ENCODE data around the gene TAS2R50. TPM values are rescaled to one million over a fixed set of nuclear protein-coding genes. Genes with fewer than 3 reads are reported as not detected.

TAS2R50 gene
- total and polyA plus RNA-seq, 2 donors (not counting 1 experiment from before 2014, with no cell fraction given), result 2.3 TPM; not detected in 1

DNA sequence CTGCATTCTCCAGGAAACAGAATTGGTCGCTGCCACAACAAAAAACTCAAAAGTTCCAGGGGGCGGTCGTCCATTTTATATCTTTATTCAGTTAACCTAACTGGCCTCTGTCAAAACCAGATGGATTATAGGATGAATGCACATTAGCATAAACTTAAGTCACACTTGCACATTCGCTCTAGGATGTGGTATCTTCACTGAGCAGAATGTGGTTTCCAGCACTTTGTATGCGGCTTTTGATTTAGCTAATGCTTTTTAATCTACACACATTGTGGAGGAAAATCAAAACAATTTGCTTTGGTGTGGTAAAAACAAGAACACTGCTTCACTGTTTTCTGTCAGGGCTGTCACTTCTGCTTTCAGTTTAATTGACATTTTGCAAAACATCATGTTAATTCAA, 4.5 kb downstream of the TAS2R50 start:
- no peak overlapping the region for H3K9ac ChIP-seq (ENCODE audit: insufficient read depth, low read length)
- H2AFZ ChIP-seq (ENCODE audit: low read length), result no peak overlapping the region
- no peaks in the 10 kb centered on the region for H3K27me3 ChIP-seq (ENCODE audit: control insufficient read depth, insufficient read depth, low read length)
- TF ChIP-seq, protein P1, sequence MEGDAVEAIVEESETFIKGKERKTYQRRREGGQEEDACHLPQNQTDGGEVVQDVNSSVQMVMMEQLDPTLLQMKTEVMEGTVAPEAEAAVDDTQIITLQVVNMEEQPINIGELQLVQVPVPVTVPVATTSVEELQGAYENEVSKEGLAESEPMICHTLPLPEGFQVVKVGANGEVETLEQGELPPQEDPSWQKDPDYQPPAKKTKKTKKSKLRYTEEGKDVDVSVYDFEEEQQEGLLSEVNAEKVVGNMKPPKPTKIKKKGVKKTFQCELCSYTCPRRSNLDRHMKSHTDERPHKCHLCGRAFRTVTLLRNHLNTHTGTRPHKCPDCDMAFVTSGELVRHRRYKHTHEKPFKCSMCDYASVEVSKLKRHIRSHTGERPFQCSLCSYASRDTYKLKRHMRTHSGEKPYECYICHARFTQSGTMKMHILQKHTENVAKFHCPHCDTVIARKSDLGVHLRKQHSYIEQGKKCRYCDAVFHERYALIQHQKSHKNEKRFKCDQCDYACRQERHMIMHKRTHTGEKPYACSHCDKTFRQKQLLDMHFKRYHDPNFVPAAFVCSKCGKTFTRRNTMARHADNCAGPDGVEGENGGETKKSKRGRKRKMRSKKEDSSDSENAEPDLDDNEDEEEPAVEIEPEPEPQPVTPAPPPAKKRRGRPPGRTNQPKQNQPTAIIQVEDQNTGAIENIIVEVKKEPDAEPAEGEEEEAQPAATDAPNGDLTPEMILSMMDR (conservative IDR thresholded peaks at IDR 0.05 in 1 of 2, IDR thresholded peaks at IDR 0.05 in 1 of 2; ENCODE audit: low read depth in 1 of 2, low read length in 2 of 2), result no peak
- no peak for TF ChIP-seq EZH2 (IDR thresholded peaks at IDR 0.05; ENCODE audit: low read length, missing control alignments)
- H3K9me3 ChIP-seq (ENCODE audit: control insufficient read depth, insufficient read depth, low read depth, low read length), result no peaks in the 10 kb centered on the region
- no peak for DNase-seq (ENCODE audit: low read depth in 2 of 2)
- H3K4me2 ChIP-seq (ENCODE audit: extremely low read depth, insufficient read depth, low read length), result no peak overlapping the region
- H3K79me2 ChIP-seq (ENCODE audit: control insufficient read depth, insufficient read depth, low read length), result no peaks in the 10 kb centered on the region
- H3K27ac ChIP-seq (ENCODE audit: insufficient read depth, low read length), result no peak overlapping the region
- no peaks in the 10 kb centered on the region for H4K20me1 ChIP-seq (ENCODE audit: control insufficient read depth, extremely low read depth, insufficient read depth, low read length)
- H3K4me3 ChIP-seq (replicated peaks in 1 of 4; ENCODE audit: control extremely low read depth in 1 of 4, insufficient read depth in 1 of 4, low read depth in 3 of 4, low read length in 4 of 4), result no peak overlapping the region
- H3K36me3 ChIP-seq (ENCODE audit: control insufficient read depth, insufficient read depth, low read length), result no peaks in the 10 kb centered on the region
- H3K4me1 ChIP-seq (ENCODE audit: control insufficient read depth, extremely low read depth, insufficient read depth, low read length), result no peaks in the 10 kb centered on the region

DNA sequence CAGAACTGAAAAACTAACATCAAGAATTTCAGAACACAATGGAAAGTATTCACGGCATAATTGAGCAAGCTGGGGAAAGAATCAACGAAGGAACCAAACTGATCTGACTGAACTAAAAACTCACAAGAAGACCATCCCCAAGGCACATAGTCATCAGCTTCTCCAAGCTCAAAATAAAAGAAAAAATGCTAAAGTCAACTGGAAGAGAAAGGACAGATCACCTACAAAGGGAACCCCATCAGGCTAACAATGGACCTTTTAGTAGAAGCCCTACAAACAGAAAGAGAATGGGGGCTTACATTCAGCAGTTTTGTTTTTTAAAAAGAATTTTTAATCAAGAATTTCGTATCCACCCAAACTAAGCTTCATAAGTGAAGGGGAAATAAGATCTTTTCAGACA, 11.7 kb downstream of the TAS2R50 start:
- TF ChIP-seq EZH2 (IDR thresholded peaks at IDR 0.05; ENCODE audit: low read length, missing control alignments), result no peak
- TF ChIP-seq, protein P1 (conservative IDR thresholded peaks at IDR 0.05 in 1 of 2, IDR thresholded peaks at IDR 0.05 in 1 of 2; ENCODE audit: low read depth in 1 of 2, low read length in 2 of 2), result no peak
- Histone ChIP-seq H3K36me3 (ENCODE audit: control insufficient read depth, insufficient read depth, low read length) (no peaks in the 10 kb centered on the region), H2AFZ (ENCODE audit: low read length) (no peak overlapping the region), H3K4me2 (ENCODE audit: extremely low read depth, insufficient read depth, low read length) (no peak overlapping the region), H3K4me1 (ENCODE audit: control insufficient read depth, extremely low read depth, insufficient read depth, low read length) (no peaks in the 10 kb centered on the region), H3K4me3 (replicated peaks in 1 of 4; ENCODE audit: control extremely low read depth in 1 of 4, insufficient read depth in 1 of 4, low read depth in 3 of 4, low read length in 4 of 4) (no peak overlapping the region), H3K79me2 (ENCODE audit: control insufficient read depth, insufficient read depth, low read length) (no peaks in the 10 kb centered on the region), H3K27ac (ENCODE audit: insufficient read depth, low read length) (no peak overlapping the region), H3K27me3 (ENCODE audit: control insufficient read depth, insufficient read depth, low read length) (no peaks in the 10 kb centered on the region), H3K9ac (ENCODE audit: insufficient read depth, low read length) (no peak overlapping the region), H4K20me1 (ENCODE audit: control insufficient read depth, extremely low read depth, insufficient read depth, low read length) (no peaks in the 10 kb centered on the region), H3K9me3 (ENCODE audit: control insufficient read depth, insufficient read depth, low read depth, low read length) (no peaks in the 10 kb centered on the region)
- DNase-seq (ENCODE audit: low read depth in 2 of 2), result no peak

DNA sequence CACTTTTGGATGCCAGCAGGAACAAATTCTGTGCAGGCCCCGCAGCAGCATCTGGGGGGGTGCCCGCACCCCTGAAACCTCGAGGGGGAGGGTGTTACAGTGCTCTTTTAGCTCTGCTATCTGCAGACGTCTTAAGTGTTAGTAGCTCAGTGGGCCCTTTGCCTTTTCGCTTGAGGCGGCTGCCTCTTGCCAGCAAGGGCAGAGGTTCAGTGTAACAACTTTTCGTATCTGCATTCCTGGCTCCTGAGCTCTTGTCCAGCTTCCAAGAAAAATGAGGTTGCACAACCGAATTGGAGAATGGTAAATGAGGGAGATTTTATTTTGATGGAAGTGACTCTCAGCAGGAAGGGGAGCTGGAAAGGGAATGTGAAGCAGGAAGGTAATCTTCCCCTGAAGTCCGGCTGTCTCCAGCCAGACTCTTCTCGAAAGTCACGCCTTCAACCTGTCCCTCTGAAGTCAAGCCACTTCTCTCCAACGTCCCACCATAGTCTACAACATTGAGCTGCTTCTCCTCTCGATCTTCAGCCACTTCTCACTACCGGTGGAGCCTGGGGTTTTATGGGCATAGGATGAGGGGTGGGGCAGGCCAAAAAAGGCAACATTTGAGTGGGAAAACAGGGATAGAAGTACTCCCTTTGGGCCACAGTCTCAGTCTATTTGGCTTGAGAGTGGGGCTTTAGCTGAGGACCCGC, 17.8 kb downstream of the TAS2R50 start:
- Histone ChIP-seq H3K27ac (ENCODE audit: insufficient read depth, low read length) (no peak overlapping the region), H3K36me3 (ENCODE audit: control insufficient read depth, insufficient read depth, low read length) (no peaks in the 10 kb centered on the region), H2AFZ (ENCODE audit: low read length) (no peak overlapping the region), H3K27me3 (ENCODE audit: control insufficient read depth, insufficient read depth, low read length) (no peaks in the 10 kb centered on the region), H3K9ac (ENCODE audit: insufficient read depth, low read length) (no peak overlapping the region), H4K20me1 (ENCODE audit: control insufficient read depth, extremely low read depth, insufficient read depth, low read length) (no peaks in the 10 kb centered on the region), H3K79me2 (ENCODE audit: control insufficient read depth, insufficient read depth, low read length) (no peaks in the 10 kb centered on the region), H3K4me2 (ENCODE audit: extremely low read depth, insufficient read depth, low read length) (peak overlapping the region; percentile 15), H3K4me3 (replicated peaks in 1 of 4; ENCODE audit: control extremely low read depth in 1 of 4, insufficient read depth in 1 of 4, low read depth in 3 of 4, low read length in 4 of 4) (no peak overlapping the region), H3K4me1 (ENCODE audit: control insufficient read depth, extremely low read depth, insufficient read depth, low read length) (peaks cover 2% of the 10 kb centered on the region), H3K9me3 (ENCODE audit: control insufficient read depth, insufficient read depth, low read depth, low read length) (no peaks in the 10 kb centered on the region)
- DNase-seq (ENCODE audit: low read depth in 2 of 2), result peak; percentile 76 to 82
- TF ChIP-seq, protein P1 (conservative IDR thresholded peaks at IDR 0.05 in 1 of 2, IDR thresholded peaks at IDR 0.05 in 1 of 2; ENCODE audit: low read depth in 1 of 2, low read length in 2 of 2), result no peak
- no peak for TF ChIP-seq EZH2 (IDR thresholded peaks at IDR 0.05; ENCODE audit: low read length, missing control alignments)

Measured in fibroblast of lung (primary cell).